ENCODE data around the gene FGFR1OP2.

Gene FGFR1OP2

DNA sequence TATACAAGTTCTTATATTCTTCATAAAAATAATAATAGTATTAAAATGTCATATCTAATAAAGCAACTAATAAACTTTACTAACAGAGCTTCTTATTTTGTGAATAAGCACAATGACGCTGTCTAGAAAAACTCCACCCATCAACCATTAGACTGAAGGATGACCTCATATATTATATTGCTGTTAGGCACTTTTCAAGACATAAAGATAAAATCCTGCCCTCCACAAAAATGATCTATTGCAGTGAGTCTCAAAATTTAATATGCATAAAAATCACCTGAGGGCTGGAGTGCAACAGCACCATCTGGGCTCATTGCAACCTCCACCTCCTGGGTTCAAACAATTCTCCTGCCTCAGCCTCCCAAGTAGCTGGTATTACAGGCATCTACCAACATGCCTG is 55.8 kb downstream of the FGFR1OP2 start:
- TF ChIP-seq, protein P1, sequence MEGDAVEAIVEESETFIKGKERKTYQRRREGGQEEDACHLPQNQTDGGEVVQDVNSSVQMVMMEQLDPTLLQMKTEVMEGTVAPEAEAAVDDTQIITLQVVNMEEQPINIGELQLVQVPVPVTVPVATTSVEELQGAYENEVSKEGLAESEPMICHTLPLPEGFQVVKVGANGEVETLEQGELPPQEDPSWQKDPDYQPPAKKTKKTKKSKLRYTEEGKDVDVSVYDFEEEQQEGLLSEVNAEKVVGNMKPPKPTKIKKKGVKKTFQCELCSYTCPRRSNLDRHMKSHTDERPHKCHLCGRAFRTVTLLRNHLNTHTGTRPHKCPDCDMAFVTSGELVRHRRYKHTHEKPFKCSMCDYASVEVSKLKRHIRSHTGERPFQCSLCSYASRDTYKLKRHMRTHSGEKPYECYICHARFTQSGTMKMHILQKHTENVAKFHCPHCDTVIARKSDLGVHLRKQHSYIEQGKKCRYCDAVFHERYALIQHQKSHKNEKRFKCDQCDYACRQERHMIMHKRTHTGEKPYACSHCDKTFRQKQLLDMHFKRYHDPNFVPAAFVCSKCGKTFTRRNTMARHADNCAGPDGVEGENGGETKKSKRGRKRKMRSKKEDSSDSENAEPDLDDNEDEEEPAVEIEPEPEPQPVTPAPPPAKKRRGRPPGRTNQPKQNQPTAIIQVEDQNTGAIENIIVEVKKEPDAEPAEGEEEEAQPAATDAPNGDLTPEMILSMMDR (IDR thresholded peaks at IDR 0.05; ENCODE audit: insufficient read depth, low read length, poor library complexity, severe bottlenecking), result no peak
- no peaks in the 10 kb centered on the region for H3K27me3 ChIP-seq (replicated peaks; ENCODE audit: control insufficient read depth, insufficient read depth, low read length)
- no peak for DNase-seq (ENCODE audit: extremely low read depth, insufficient read length)
- peaks cover 16% of the 10 kb centered on the region for H3K36me3 ChIP-seq (ENCODE audit: control insufficient read depth, insufficient read depth, low read length)
- H3K4me3 ChIP-seq (replicated peaks; ENCODE audit: low read depth, low read length), result no peak overlapping the region

DNA sequence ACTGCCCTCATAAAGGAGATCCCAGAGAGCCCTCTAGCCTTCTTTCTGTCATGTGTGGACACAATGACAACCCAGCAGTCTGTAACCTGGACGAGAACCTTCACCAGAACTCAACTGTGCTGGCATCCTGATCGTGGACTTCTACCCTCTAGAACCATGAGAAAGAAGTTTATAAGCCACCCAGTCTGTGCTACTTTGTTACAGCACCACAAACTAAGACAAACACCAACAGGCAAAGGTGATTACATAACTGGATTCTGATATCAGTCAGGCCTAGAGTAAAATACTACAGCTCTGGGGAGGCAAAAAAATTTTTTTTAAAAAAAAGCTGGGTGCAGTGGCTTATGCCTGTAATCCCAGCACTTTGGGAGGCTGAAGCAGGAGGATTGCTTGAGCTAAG is 57.4 kb downstream of the FGFR1OP2 start:
- TF ChIP-seq, protein P1 (IDR thresholded peaks at IDR 0.05; ENCODE audit: insufficient read depth, low read length, poor library complexity, severe bottlenecking), result no peak
- Histone ChIP-seq H3K36me3 (ENCODE audit: control insufficient read depth, insufficient read depth, low read length) (peaks cover 15% of the 10 kb centered on the region), H3K27me3 (replicated peaks; ENCODE audit: control insufficient read depth, insufficient read depth, low read length) (no peaks in the 10 kb centered on the region), H3K4me3 (replicated peaks; ENCODE audit: low read depth, low read length) (no peak overlapping the region)
- DNase-seq (ENCODE audit: extremely low read depth, insufficient read length), result no peak

DNA sequence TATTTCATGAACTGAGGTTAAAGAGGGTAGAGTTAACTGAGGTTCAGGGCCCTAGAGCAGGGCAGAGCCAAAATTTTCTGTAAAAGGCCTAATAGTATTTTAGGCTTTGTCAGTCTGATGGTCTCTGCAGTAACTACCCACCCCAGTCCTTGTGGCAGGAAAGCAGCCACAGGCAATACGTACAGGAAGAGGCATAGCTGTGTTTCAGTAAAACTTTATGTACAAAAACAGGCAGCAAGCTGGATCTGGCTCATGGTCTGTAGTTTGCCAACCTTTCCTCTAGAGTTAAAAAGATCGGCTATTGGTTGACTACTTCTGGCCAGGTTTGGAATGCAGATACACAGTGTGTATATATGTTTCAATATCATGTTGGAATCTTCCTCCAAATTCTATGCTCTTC is 58.7 kb downstream of the FGFR1OP2 start:
- TF ChIP-seq, protein P1 (IDR thresholded peaks at IDR 0.05; ENCODE audit: insufficient read depth, low read length, poor library complexity, severe bottlenecking), result no peak
- H3K36me3 ChIP-seq (ENCODE audit: control insufficient read depth, insufficient read depth, low read length), result peaks cover 15% of the 10 kb centered on the region

DNA sequence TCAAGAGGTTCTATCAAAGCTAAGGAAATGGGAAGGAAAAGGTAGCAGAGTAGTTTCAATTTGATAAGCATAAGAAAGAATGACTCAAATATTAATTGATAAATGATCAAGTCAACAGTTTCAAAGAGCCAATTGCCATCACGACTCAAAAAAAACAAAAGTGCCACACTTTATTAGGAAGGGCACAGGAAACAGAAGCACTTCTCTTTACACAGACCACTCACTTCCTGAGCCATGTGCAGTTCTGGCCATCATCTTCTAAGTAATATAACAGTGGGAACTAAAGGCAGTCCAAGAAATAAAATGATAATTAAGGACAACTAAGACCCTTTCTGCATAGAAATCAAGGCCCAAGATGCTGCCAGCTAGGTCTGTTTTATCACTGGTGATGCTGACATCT is 62.7 kb downstream of the FGFR1OP2 start:
- no peak for DNase-seq (ENCODE audit: extremely low read depth, insufficient read length)
- TF ChIP-seq, protein P1 (IDR thresholded peaks at IDR 0.05; ENCODE audit: insufficient read depth, low read length, poor library complexity, severe bottlenecking), result no peak
- Histone ChIP-seq H3K4me3 (replicated peaks; ENCODE audit: low read depth, low read length) (no peak overlapping the region), H3K36me3 (ENCODE audit: control insufficient read depth, insufficient read depth, low read length) (peaks cover 5% of the 10 kb centered on the region), H3K27me3 (replicated peaks; ENCODE audit: control insufficient read depth, insufficient read depth, low read length) (no peaks in the 10 kb centered on the region)

More for the DNA sequence above, 58.7 kb downstream of the FGFR1OP2 start:
- DNase-seq (ENCODE audit: extremely low read depth, insufficient read length), result no peak
- Histone ChIP-seq H3K27me3 (replicated peaks; ENCODE audit: control insufficient read depth, insufficient read depth, low read length) (no peaks in the 10 kb centered on the region), H3K4me3 (replicated peaks; ENCODE audit: low read depth, low read length) (no peak overlapping the region)

DNA sequence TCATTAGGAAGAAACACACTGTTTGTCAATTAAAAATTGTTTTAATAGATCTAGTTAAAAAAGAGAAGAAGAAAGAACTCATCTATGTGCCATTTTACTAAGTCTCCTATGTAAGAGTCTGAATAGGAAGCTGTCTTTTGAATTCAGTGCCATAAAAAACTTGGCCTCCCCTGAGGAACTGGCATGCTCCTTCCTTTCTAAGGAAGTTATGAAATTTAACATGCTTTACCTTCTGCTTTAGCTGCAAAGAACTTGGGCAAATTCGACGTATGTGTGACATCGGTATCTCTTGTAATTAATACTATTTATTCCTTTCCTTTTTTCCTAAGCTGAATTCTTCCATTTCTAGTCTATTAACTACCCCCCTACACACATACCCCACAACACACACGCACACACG is 63.4 kb downstream of the FGFR1OP2 start:
- H3K4me3 ChIP-seq (replicated peaks; ENCODE audit: low read depth, low read length), result no peak overlapping the region
- no peak for DNase-seq (ENCODE audit: extremely low read depth, insufficient read length)
- TF ChIP-seq, protein P1 (IDR thresholded peaks at IDR 0.05; ENCODE audit: insufficient read depth, low read length, poor library complexity, severe bottlenecking), result no peak
- H3K36me3 ChIP-seq (ENCODE audit: control insufficient read depth, insufficient read depth, low read length), result peaks cover 5% of the 10 kb centered on the region
- no peaks in the 10 kb centered on the region for H3K27me3 ChIP-seq (replicated peaks; ENCODE audit: control insufficient read depth, insufficient read depth, low read length)

DNA sequence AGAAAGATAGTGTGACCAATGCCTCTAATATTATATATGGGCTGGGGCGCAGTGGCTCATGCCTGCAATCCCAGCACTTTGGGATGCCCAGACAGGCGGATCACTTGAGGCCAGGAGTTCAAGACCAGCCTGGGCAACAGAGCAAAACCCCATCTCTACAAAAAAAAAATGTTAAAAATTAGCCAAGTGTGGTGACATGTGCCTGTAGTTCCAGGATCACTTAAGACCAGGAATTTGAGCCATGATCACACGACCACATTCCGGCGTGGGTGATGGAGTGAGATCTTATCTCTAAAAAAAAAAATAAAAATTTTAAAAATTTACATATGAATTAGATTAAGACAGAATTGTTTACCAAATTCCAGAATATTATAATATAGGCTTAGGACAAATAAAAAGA is 63.9 kb downstream of the FGFR1OP2 start:
- DNase-seq (ENCODE audit: extremely low read depth, insufficient read length), result no peak

More for the DNA sequence above, 63.9 kb downstream of the FGFR1OP2 start:
- peaks cover 5% of the 10 kb centered on the region for H3K36me3 ChIP-seq (ENCODE audit: control insufficient read depth, insufficient read depth, low read length)
- H3K4me3 ChIP-seq (replicated peaks; ENCODE audit: low read depth, low read length), result no peak overlapping the region
- no peaks in the 10 kb centered on the region for H3K27me3 ChIP-seq (replicated peaks; ENCODE audit: control insufficient read depth, insufficient read depth, low read length)
- TF ChIP-seq, protein P1 (IDR thresholded peaks at IDR 0.05; ENCODE audit: insufficient read depth, low read length, poor library complexity, severe bottlenecking), result no peak
